Measurements from ENCODE around the gene TSC22D2. TPM values are rescaled to one million over a fixed set of nuclear protein-coding genes. Genes with fewer than 3 reads are reported as not detected.

The TSC22D2 gene
- total RNA-seq, 1 experiment from 2014 or later, result 26.5 TPM

- Histone ChIP-seq H4K91ac (ENCODE audit: insufficient read length, low read depth, low read length) (no peak overlapping the region), H3K4me2 (ENCODE audit: insufficient read depth, insufficient read length, low read length) (no peak overlapping the region), H3K23ac (ENCODE audit: insufficient read length, low read depth, low read length) (no peak overlapping the region), H4K5ac (ENCODE audit: insufficient read length, low read depth, low read length) (no peak overlapping the region), H3K4me1 (ENCODE audit: insufficient read depth, low read length) (peaks cover 5% of the 10 kb centered on the region; the same call in 1 of the 2 replicates), H3K14ac (ENCODE audit: insufficient read depth, low read length) (no peak overlapping the region), H2BK12ac (ENCODE audit: insufficient read length, low read depth, low read length) (no peak overlapping the region), H2AFZ (ENCODE audit: low read length) (no peak overlapping the region), H3K56ac (ENCODE audit: insufficient read length, low read depth, low read length) (no peak overlapping the region), H3K4ac (ENCODE audit: low read depth, low read length) (no peak overlapping the region), H3K27me3 (ENCODE audit: insufficient read depth, low read length) (no peaks in the 10 kb centered on the region), H3K23me2 (ENCODE audit: insufficient read length, low read depth, low read length, poor library complexity, severe bottlenecking) (no peaks in the 10 kb centered on the region), H3K79me1 (ENCODE audit: insufficient read depth, low read depth, low read length, poor library complexity, severe bottlenecking) (no peaks in the 10 kb centered on the region), H2BK20ac (ENCODE audit: low read depth, low read length, poor library complexity, severe bottlenecking) (no peak overlapping the region), H4K20me1 (ENCODE audit: control insufficient read depth, insufficient read depth, insufficient read length) (no peaks in the 10 kb centered on the region), H3K79me2 (ENCODE audit: insufficient read depth, low read length) (no peaks in the 10 kb centered on the region), H4K8ac (replicated peaks; ENCODE audit: insufficient read length, low read depth, low read length) (no peak overlapping the region), H2BK5ac (ENCODE audit: insufficient read length, low read length) (no peak overlapping the region), H2BK15ac (ENCODE audit: low read depth, low read length) (no peak overlapping the region), H2AK5ac (ENCODE audit: insufficient read length, low read length) (no peak overlapping the region), H3K9me3 (ENCODE audit: control insufficient read depth, low read depth, low read length) (no peaks in the 10 kb centered on the region), H3K18ac (ENCODE audit: insufficient read length, low read depth, low read length) (no peak overlapping the region), H2BK120ac (ENCODE audit: low read depth, low read length, poor library complexity, severe bottlenecking) (no peak overlapping the region), H3K27ac (ENCODE audit: insufficient read length, low read depth, low read length) (no peak overlapping the region), H3K9ac (ENCODE audit: extremely low read depth, insufficient read length, low read length) (no peak overlapping the region), H3T11ph (ENCODE audit: low read length) (no peak overlapping the region)
- Mint-ChIP-seq H3K27ac (no peak overlapping the region), H3K27me3 (ENCODE audit: low read depth) (no peaks in the 10 kb centered on the region; the same call in none of the 2 replicates), H3K4me1 (peaks cover 25 to 28% of the 10 kb centered on the region in 2 experiments), H3K36me3 (ENCODE audit: insufficient read depth in 1 of 3, low read depth in 3 of 3) (no peaks in the 10 kb centered on the region; a peak in 1 of 7 replicates), H3K9me3 (peaks cover 4 to 5% of the 10 kb centered on the region in 2 experiments; a peak in 3 of 5 replicates), H3K4me3 (no peak overlapping the region)
- no CpG with 5 or more reads among the region's 2 CpGs for WGBS (ENCODE audit: extremely low coverage, insufficient read length, low lambda C conversion rate)
- no peak for DNase-seq
- TF ChIP-seq CTCF (conservative IDR thresholded peaks at IDR 0.05), result no peak
Measured at GRCh38 chr3:150509780-150510179, 101.7 kb downstream of the TSC22D2 start.

All from H9 (cell line).